Fibroblast of pulmonary artery (primary cell): Measurements from ENCODE around the gene FCRL5.

ENCODE experiments used
- DNase-seq: peaks from one replicate; pipeline ENCODE4 v3.0.0-alpha.2; 2010; ENCODE audit warnings: low read depth
- H3K4me3 ChIP-seq: replicated peaks from 2 replicates; pipeline ENCODE4 v1.5.1; 2011; ENCODE audit warnings: low read depth, mild to moderate bottlenecking, control low read depth, low read length, moderate library complexity
- CTCF ChIP-seq: IDR thresholded peaks from 2 replicates; pipeline ENCODE4 v1.5.1; 2011; ENCODE audit warnings: mild to moderate bottlenecking, control low read depth, low read length, inconsistent platforms; ENCODE audit errors: missing control alignments

Gene FCRL5

GRCh38 chr1:157551694-157552693 lies at the start of gene FCRL5:
FCRL5 (minus strand) TSS chr1:157552515; CDS start chr1:157552362, 153 bp downstream.
- no peak for DNase-seq
- TF ChIP-seq CTCF: no peak
- H3K4me3 ChIP-seq: no peak within 1 kb of the TSS

- TF ChIP-seq CTCF: no peak
- no peak overlapping the region for H3K4me3 ChIP-seq
- DNase-seq: no peak
Measured at GRCh38 chr1:157600236-157600635, 47.9 kb upstream of the FCRL5 start.

- no peak within 1 kb of the TSS for H3K4me3 ChIP-seq
- DNase-seq: no peak
- TF ChIP-seq CTCF: no peak
Measured at GRCh38 chr1:157597959-157598667, 45.8 kb upstream of the FCRL5 start, which contains the start of gene FCRL4. FCRL4 (minus strand) TSS chr1:157598085; CDS start chr1:157597944, 141 bp downstream.

- no peak for DNase-seq
- H3K4me3 ChIP-seq: no peak overlapping the region
- no peak for TF ChIP-seq CTCF
Measured at GRCh38 chr1:157596384-157596783, 44.1 kb upstream of the FCRL5 start.

GRCh38 chr1:157595356-157595755 lies 43.0 kb upstream of the FCRL5 start:
- no peak for DNase-seq
- H3K4me3 ChIP-seq: no peak overlapping the region
- no peak for TF ChIP-seq CTCF

- no peak overlapping the region for H3K4me3 ChIP-seq
- DNase-seq: no peak
- no peak for TF ChIP-seq CTCF
Measured at GRCh38 chr1:157585984-157586383, 33.7 kb upstream of the FCRL5 start.
